ENCODE data around the gene PPP2R5C. TPM values are rescaled to one million over a fixed set of nuclear protein-coding genes. Genes with fewer than 3 reads are reported as not detected.

Gene PPP2R5C
- total and polyA plus RNA-seq, 8 donors = 41.6 to 76.1 (median 55.9) TPM

GRCh38 chr14:101737414-101738339 is 23.8 kb upstream of the PPP2R5C start:
- no peaks in the 10 kb centered on the region for H3K9me3 ChIP-seq
- ATAC-seq (no peak), DNase-seq (no peak), FAIRE-seq (no peak)
- no peaks in the 10 kb centered on the region for H3K27me3 ChIP-seq
- 67 to 75% methylated on average over 11 of the region's 11 CpGs for WGBS, 2 donors
- intact Hi-C loops (cut with DNase I) = no loop called here
- H3K36me3 ChIP-seq = no peaks in the 10 kb centered on the region
- TF ChIP-seq, protein P1, sequence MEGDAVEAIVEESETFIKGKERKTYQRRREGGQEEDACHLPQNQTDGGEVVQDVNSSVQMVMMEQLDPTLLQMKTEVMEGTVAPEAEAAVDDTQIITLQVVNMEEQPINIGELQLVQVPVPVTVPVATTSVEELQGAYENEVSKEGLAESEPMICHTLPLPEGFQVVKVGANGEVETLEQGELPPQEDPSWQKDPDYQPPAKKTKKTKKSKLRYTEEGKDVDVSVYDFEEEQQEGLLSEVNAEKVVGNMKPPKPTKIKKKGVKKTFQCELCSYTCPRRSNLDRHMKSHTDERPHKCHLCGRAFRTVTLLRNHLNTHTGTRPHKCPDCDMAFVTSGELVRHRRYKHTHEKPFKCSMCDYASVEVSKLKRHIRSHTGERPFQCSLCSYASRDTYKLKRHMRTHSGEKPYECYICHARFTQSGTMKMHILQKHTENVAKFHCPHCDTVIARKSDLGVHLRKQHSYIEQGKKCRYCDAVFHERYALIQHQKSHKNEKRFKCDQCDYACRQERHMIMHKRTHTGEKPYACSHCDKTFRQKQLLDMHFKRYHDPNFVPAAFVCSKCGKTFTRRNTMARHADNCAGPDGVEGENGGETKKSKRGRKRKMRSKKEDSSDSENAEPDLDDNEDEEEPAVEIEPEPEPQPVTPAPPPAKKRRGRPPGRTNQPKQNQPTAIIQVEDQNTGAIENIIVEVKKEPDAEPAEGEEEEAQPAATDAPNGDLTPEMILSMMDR (IDR thresholded peaks at IDR 0.05) = no peak
- H3K4me3 ChIP-seq = no peak overlapping the region
- no peak overlapping the region for H3K27ac ChIP-seq
- no peaks in the 10 kb centered on the region for H3K4me1 ChIP-seq

DNA sequence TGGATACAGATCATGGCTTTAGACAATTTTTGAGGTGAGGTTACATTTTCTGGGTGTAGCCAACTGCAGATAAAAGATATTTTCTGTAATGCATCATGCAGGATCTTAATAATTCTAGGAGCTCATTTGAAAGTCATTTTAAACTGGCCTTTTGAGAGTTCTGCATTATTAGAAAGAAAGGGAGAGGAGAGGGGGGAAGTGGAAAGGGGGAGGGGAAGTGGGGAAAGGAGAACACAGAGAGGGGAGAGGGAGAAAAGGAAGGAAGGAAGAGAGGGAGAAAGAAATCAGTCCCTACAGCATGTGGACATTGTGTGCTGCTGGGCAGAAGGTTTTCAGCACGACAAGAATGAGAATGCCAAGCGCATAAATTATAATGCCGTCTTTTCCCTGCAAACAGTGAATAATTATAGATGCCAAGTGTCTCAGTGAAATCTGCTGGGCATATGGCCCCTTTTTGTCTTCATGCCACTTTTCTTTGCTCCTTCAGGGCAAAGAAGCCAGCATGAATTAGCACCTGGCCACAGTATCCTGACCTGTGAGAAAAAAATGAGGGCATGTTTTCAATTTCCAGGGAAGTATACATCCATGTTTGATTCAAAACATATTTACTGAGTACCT is 22.7 kb upstream of the PPP2R5C start:
- Histone ChIP-seq H3K27ac (no peak overlapping the region), H3K27me3 (no peaks in the 10 kb centered on the region), H3K36me3 (no peaks in the 10 kb centered on the region), H3K4me3 (no peak overlapping the region), H3K4me1 (no peaks in the 10 kb centered on the region), H3K9me3 (no peaks in the 10 kb centered on the region)
- DNase-seq (no peak), ATAC-seq (no peak), FAIRE-seq (no peak)
- TF ChIP-seq, protein P1 (IDR thresholded peaks at IDR 0.05) = no peak
- WGBS, 2 donors = 59 to 76% methylated on average over 3 of the region's 3 CpGs
- intact Hi-C loops (cut with DNase I) = no loop called here

GRCh38 chr14:101739446-101740141 is 21.9 kb upstream of the PPP2R5C start:
- intact Hi-C loops (cut with DNase I) = no loop called here
- Histone ChIP-seq H3K27me3 (no peaks in the 10 kb centered on the region), H3K4me1 (no peaks in the 10 kb centered on the region), H3K9me3 (no peaks in the 10 kb centered on the region), H3K4me3 (no peak overlapping the region), H3K27ac (no peak overlapping the region), H3K36me3 (no peaks in the 10 kb centered on the region)
- WGBS, 2 donors = 67 to 73% methylated on average over 8 of the region's 8 CpGs
- DNase-seq (no peak), FAIRE-seq (no peak), ATAC-seq (no peak)
- TF ChIP-seq, protein P1 (IDR thresholded peaks at IDR 0.05) = no peak

- no peaks in the 10 kb centered on the region for H3K9me3 ChIP-seq
- no peaks in the 10 kb centered on the region for H3K4me1 ChIP-seq
- FAIRE-seq (no peak), DNase-seq (no peak), ATAC-seq (no peak)
- intact Hi-C loops (cut with DNase I) = no loop called here
- H3K4me3 ChIP-seq = no peak overlapping the region
- TF ChIP-seq, protein P1 (IDR thresholded peaks at IDR 0.05) = no peak
- H3K27ac ChIP-seq = no peak overlapping the region
- H3K36me3 ChIP-seq = no peaks in the 10 kb centered on the region
- 86 to 87% methylated on average over 3 of the region's 3 CpGs for WGBS, 2 donors
- no peaks in the 10 kb centered on the region for H3K27me3 ChIP-seq
Measured at GRCh38 chr14:101740981-101741380, 20.5 kb upstream of the PPP2R5C start.

Measured in pancreas (tissue), 10 donors.